ENCODE measurements around the gene DNM3.

The DNM3 gene

DNA sequence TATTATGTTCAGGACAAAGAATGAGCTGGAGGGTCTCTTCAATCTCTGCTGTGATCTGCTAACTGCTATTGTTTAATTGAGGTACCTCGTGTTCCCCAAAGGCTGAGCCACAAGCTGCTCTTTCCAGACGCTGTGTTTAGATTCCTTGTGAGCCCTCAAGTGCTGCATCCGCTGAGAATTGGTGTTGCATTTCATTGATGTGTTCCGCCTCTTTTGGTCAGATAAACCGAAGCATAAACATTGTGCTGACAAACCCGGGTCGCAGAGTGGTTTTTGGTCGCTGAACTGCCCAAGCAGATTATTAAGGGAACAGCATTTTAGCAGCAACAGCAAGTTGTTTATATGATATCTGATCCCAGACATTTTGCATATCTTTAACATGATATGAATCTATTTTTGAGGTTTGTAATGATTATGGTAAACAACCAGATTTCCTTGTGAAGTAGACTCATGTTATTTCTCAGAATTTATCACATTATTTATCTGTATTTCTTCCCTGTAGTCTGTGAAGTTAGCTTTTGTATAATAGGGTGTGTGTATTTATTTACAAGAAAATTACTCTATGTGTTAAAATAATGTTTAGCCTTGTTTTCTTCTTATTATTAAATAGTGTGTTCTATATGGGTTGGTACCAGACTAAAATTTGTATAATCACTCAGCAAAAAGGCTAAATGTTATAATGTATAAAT, 362.0 kb downstream of the DNM3 start:
- peak; percentile 55 for DNase-seq

GRCh38 chr1:172203902-172204301, 362.6 kb downstream of the DNM3 start:
- DNase-seq = no peak

DNA sequence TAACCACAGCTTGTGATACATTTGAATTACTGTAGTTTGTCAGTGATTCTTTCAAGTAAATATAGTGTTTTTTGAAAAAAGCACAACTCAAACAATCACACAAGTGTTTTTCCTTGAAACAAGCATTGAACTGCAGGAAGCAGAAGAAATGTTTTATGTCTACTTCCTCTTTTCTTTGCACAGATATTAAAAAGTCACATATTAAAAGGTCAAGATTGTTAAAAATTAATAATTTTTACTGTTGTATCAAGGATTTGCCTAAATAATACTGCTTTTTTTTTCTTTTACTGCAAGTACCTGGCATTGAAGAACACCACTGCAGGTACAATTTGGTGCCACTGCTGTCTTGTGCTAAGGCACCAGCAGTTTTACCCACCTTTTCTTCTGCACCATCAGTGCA, 365.0 kb downstream of the DNM3 start:
- no peak for DNase-seq

- no peak for DNase-seq
These were observed 367.3 kb downstream of the DNM3 start for GRCh38 chr1:172208635-172209034.

GRCh38 chr1:172211221-172211620, 369.9 kb downstream of the DNM3 start:
- no peak for DNase-seq

DNA sequence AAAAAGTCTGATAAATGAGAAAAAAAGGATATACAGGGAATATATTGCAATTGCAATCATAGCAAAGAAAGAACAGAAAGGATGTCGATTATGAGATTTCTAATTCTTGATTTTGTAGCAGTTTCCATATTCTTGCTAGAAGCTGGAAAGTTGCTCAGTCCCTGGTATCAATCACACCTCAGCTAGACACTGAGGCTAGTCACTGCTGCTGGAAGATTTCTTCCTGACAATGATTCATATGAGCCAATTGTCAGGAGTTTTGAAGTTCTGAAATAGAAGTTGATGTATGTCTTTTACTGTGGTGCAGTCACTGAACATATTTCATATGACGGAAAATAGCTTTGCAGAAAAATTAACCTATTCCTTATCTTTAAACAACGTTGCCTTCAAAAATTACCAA, 370.8 kb downstream of the DNM3 start:
- DNase-seq = no peak

GRCh38 chr1:172215006-172215405, 373.7 kb downstream of the DNM3 start:
- DNase-seq = no peak

DNA sequence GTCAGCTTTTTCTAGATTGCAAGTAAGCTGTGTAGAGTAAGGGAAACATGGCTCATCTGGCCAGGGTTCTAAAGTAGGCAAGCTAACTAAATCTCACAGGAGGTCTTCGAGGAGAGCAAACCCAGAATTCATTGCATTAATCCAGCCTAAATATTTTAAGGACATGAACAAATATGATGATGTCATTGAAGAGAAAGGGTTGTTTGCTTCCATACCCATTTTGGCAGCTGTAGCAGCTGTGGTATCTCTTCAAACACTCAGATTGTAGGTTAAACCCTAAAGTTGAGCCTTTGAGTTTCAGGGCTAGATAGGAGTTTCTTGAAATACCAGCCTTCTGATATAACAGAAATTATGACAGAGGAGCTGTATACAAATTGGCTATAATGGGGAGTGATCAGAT, 378.7 kb downstream of the DNM3 start:
- no peak for DNase-seq

DNA sequence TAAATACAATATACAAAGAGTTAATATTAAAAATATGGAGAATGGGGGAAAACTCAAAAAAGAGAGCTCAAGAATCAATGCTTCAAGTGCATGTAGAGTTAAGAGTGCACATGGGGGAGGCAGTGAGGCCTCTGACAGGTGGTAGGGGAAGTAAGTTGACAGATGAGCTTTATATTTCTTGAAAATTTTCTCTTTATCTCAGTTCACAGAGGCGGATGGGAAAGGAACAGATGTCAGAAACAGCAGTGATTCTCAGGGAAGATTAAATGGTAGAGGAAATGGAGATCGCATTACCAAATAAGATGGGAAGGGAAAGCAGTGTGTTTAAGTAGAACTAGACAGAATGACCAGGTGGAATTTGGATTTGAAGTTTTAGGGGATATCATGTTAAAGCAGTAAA, 379.1 kb downstream of the DNM3 start:
- DNase-seq = no peak

GRCh38 chr1:172221436-172221835, 380.1 kb downstream of the DNM3 start:
- no peak for DNase-seq

- no peak for DNase-seq
These were observed 383.6 kb downstream of the DNM3 start for GRCh38 chr1:172224871-172225270.

GRCh38 chr1:172229942-172230341, 388.6 kb downstream of the DNM3 start:
- DNase-seq = no peak

GRCh38 chr1:172230526-172230925, 389.2 kb downstream of the DNM3 start:
- no peak for DNase-seq

GRCh38 chr1:172236958-172237357, 395.7 kb downstream of the DNM3 start:
- no peak for DNase-seq

- no peak for DNase-seq
These were observed 396.9 kb downstream of the DNM3 start for GRCh38 chr1:172238158-172238557.

DNA sequence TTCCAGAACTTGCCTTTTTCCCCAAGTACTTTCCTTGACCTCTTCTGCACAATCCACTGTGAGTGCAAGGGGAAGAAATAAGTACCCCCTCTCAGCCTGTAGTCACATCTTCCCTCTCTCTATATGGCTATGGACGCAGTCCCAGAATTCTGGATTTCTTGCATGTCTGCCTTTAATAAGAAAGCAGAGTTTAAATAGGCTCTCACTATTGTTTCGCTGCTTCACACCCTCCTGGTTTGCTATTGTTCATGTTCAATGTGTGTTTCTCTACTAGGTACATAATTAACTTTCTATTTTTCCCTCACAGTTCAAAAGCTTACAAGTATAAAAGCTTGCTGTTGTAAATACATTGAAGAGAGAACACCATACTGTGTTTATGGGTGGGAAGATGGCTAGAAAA, 397.7 kb downstream of the DNM3 start:
- peak; percentile 26 for DNase-seq

- no peak for DNase-seq
These were observed 398.6 kb downstream of the DNM3 start for GRCh38 chr1:172239901-172240300.

DNA sequence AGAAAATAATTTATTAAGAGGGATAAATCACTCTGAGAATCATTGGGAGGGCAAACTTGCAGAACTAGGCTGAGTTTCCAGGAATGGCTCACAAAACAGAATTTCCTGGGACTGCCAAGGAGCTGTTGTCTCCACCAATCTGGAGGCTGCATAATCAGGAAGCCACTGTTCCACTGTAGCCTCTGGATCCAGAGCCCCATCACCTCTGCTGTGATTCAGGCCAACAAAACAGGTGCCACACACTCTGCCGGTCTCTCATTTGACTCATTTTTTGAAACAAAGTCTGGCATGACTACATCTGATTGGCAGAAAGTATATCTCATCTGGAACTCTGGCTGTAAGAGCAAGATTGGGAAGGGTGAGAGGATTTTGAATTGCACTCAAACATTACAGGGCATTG, 400.2 kb downstream of the DNM3 start:
- no peak for DNase-seq

DNA sequence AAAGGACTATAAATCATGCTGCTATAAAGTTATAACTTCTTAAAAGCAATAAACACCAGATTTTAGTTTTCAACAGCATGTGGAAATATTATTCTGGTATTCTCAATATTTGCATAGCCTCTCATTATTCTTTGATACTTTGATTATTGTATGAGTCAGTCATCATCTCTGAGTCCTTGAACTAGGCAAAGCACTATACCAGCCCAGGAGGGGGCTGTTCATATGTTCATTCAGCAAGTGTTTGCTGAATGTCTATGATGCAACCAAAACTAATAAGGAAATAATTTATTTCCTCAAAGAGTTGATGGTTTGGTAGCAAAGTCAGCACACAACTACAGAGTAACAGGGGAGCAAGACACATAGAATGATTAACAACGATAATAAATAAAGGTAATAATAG, 403.6 kb downstream of the DNM3 start:
- no peak for DNase-seq

GRCh38 chr1:172245788-172246187, 404.5 kb downstream of the DNM3 start:
- no peak for DNase-seq

GRCh38 chr1:172246521-172247390, 405.5 kb downstream of the DNM3 start:
- DNase-seq = no peak

GRCh38 chr1:172251486-172251885, 410.2 kb downstream of the DNM3 start:
- DNase-seq = no peak

DNA sequence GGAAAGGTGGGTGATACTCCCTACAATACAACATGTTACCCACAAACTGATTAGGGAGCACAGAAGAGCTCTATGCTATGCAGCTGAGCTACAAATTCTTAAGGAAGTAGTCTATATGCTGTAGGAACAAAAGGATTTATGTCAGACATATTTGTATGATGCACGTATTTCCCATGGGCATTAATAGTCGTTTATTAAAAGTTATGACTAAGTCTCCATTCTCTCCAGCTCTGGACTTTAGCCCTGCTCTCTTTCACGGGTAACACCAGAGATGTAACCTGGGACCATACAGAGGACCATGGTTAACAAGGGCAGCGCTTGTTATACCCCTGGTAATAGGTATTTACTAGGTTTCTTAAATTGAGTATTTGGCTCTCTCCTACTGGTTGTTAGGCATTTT, 411.0 kb downstream of the DNM3 start:
- no peak for DNase-seq

DNA sequence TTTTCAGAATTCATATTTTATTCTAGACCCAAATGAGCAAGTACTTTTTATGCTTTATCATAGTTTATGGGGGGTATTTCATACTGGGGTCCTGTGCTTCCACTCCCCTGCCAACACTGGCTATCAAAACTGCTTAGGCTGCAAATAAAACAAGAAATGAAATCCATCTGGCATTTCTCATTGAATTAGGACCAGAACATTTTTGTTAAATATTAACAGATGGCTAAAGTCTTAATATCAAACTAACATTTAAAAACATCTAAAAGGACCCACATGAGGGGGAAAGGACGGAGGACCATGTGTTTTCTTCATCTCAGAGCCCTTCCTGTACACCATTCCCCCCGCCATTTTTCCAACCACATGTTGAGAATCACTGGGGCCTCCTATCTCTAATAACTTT, 411.7 kb downstream of the DNM3 start:
- DNase-seq = no peak

Measured in COR-L47 (cell line).